NB4 (cell line): Measurements from ENCODE around the gene SYCP2L.

Experiments
- MYC ChIP-seq: IDR thresholded peaks from 2 replicates; pipeline ENCODE4 v1.6.1; 2011; ENCODE audit warnings: low read depth, low read length
- POLR2A ChIP-seq: IDR thresholded peaks from 2 replicates; pipeline ENCODE4 v1.6.1; 2011; ENCODE audit warnings: mild to moderate bottlenecking; ENCODE audit not compliant: insufficient read length; ENCODE audit errors: extremely low read depth
- TF ChIP-seq, protein P1 (sequence below): IDR thresholded peaks from one replicate; pipeline ENCODE4 v1.5.1; 2012; ENCODE audit warnings: low read depth, low read length

GRCh38 chr6:10968776-10969175 is 81.9 kb downstream of the SYCP2L start:
- TF ChIP-seq, protein P1, sequence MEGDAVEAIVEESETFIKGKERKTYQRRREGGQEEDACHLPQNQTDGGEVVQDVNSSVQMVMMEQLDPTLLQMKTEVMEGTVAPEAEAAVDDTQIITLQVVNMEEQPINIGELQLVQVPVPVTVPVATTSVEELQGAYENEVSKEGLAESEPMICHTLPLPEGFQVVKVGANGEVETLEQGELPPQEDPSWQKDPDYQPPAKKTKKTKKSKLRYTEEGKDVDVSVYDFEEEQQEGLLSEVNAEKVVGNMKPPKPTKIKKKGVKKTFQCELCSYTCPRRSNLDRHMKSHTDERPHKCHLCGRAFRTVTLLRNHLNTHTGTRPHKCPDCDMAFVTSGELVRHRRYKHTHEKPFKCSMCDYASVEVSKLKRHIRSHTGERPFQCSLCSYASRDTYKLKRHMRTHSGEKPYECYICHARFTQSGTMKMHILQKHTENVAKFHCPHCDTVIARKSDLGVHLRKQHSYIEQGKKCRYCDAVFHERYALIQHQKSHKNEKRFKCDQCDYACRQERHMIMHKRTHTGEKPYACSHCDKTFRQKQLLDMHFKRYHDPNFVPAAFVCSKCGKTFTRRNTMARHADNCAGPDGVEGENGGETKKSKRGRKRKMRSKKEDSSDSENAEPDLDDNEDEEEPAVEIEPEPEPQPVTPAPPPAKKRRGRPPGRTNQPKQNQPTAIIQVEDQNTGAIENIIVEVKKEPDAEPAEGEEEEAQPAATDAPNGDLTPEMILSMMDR = no peak
- no peak for TF ChIP-seq POLR2A
- no peak for TF ChIP-seq MYC
